ENCODE measurements around the gene GRIN1.

DNA sequence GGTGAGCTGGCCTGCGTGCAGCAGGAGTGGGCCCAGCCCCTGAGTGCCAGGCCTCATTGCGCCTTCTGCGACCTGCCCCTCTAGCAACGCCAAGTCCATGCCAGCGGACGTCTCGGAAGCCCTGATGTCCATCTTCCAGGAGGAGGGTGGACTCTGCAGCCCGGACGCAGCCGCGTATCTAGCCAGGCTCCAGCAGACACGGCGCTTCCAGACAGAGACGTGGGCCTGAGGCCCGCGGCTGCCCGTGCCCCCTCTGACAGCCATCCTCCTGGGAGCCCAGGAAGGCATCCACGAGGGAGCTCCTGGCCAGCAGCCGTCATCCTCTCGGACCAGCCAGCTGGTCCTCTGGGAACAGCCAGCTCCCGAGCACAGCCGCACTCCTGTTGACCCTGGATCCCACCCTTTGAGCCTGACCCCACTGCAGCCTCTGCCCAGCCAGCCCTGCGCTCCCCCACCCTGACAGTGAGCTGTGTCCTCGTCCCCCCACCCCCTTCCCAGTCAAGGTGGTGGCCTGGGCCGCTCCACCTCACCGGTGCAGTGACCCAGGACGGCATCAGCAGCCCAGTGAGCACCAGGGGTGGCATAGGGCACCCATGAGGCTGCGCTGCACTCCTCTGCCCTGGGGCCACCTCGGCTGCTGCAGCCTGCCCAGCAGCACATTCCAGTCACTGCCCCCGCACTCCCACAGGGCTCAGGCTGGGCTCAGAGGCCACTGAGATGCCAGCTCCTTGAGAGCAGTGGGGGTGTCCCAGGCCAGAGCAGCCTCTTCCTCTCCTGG is 77.4 kb downstream of the GRIN1 start:
- TF ChIP-seq TEAD2 (CRISPR knock-in tag; IDR thresholded peaks at IDR 0.05) (no peak), TCF7L2 (IDR thresholded peaks at IDR 0.05; ENCODE audit: low read depth, low read length) (no peak), POLR2AphosphoS5 (IDR thresholded peaks at IDR 0.05; ENCODE audit: low read depth, low read length) (no peak), POLR2A (IDR thresholded peaks at IDR 0.05; ENCODE audit: insufficient read depth in 1 of 2, low read depth in 2 of 2, low read length in 2 of 2) (no peak), CBX5 (CRISPR knock-in tag; IDR thresholded peaks at IDR 0.05; ENCODE audit: borderline replicate concordance) (no peak), CBX2 (IDR thresholded peaks at IDR 0.05; ENCODE audit: low read depth, low read length) (no peak), CBX2 (CRISPR knock-in tag; IDR thresholded peaks at IDR 0.05; ENCODE audit: low read depth) (no peak), ZKSCAN5 (CRISPR knock-in tag; IDR thresholded peaks at IDR 0.05) (no peak), XRCC5 (optimal IDR thresholded peaks at IDR 0.05; ENCODE audit: low read length) (no peak), RAD21 (CRISPR knock-in tag; IDR thresholded peaks at IDR 0.05) (no peak), LCORL (IDR thresholded peaks at IDR 0.05) (no peak), LCORL (CRISPR knock-in tag; IDR thresholded peaks at IDR 0.05) (no peak), YY1 (IDR thresholded peaks at IDR 0.05; ENCODE audit: insufficient read depth, insufficient replicate concordance, low read depth, low read length) (no peak)
- TF ChIP-seq, protein P1, sequence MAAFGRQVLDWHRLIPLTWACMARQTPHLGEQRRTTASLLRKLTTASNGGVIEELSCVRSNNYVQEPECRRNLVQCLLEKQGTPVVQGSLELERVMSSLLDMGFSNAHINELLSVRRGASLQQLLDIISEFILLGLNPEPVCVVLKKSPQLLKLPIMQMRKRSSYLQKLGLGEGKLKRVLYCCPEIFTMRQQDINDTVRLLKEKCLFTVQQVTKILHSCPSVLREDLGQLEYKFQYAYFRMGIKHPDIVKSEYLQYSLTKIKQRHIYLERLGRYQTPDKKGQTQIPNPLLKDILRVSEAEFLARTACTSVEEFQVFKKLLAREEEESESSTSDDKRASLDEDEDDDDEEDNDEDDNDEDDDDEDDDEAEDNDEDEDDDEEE (CRISPR knock-in tag; IDR thresholded peaks at IDR 0.05) = no peak
- TF ChIP-seq, protein P2, sequence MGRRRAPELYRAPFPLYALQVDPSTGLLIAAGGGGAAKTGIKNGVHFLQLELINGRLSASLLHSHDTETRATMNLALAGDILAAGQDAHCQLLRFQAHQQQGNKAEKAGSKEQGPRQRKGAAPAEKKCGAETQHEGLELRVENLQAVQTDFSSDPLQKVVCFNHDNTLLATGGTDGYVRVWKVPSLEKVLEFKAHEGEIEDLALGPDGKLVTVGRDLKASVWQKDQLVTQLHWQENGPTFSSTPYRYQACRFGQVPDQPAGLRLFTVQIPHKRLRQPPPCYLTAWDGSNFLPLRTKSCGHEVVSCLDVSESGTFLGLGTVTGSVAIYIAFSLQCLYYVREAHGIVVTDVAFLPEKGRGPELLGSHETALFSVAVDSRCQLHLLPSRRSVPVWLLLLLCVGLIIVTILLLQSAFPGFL (CRISPR knock-in tag; IDR thresholded peaks at IDR 0.05) = no peak
- TF ChIP-seq, protein P3, sequence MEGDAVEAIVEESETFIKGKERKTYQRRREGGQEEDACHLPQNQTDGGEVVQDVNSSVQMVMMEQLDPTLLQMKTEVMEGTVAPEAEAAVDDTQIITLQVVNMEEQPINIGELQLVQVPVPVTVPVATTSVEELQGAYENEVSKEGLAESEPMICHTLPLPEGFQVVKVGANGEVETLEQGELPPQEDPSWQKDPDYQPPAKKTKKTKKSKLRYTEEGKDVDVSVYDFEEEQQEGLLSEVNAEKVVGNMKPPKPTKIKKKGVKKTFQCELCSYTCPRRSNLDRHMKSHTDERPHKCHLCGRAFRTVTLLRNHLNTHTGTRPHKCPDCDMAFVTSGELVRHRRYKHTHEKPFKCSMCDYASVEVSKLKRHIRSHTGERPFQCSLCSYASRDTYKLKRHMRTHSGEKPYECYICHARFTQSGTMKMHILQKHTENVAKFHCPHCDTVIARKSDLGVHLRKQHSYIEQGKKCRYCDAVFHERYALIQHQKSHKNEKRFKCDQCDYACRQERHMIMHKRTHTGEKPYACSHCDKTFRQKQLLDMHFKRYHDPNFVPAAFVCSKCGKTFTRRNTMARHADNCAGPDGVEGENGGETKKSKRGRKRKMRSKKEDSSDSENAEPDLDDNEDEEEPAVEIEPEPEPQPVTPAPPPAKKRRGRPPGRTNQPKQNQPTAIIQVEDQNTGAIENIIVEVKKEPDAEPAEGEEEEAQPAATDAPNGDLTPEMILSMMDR (CRISPR knock-in tag; IDR thresholded peaks at IDR 0.05) = no peak

Measured in HepG2 (cell line).